NB4 (cell line): Measurements from ENCODE around the gene AAR2.

ENCODE experiments used
- POLR2A ChIP-seq: IDR thresholded peaks from 2 replicates; pipeline ENCODE4 v1.6.1; 2011; ENCODE audit warnings: mild to moderate bottlenecking; ENCODE audit not compliant: insufficient read length; ENCODE audit errors: extremely low read depth
- TF ChIP-seq, protein P1 (sequence below): IDR thresholded peaks from one replicate; pipeline ENCODE4 v1.5.1; 2012; ENCODE audit warnings: low read depth, low read length

GRCh38 chr20:36218380-36219064 is 17.8 kb upstream of the AAR2 start:
- TF ChIP-seq, protein P1, sequence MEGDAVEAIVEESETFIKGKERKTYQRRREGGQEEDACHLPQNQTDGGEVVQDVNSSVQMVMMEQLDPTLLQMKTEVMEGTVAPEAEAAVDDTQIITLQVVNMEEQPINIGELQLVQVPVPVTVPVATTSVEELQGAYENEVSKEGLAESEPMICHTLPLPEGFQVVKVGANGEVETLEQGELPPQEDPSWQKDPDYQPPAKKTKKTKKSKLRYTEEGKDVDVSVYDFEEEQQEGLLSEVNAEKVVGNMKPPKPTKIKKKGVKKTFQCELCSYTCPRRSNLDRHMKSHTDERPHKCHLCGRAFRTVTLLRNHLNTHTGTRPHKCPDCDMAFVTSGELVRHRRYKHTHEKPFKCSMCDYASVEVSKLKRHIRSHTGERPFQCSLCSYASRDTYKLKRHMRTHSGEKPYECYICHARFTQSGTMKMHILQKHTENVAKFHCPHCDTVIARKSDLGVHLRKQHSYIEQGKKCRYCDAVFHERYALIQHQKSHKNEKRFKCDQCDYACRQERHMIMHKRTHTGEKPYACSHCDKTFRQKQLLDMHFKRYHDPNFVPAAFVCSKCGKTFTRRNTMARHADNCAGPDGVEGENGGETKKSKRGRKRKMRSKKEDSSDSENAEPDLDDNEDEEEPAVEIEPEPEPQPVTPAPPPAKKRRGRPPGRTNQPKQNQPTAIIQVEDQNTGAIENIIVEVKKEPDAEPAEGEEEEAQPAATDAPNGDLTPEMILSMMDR, result no peak
- no peak for TF ChIP-seq POLR2A
